Fibroblast of the aortic adventitia (primary cell): ENCODE results near the gene COL19A1. TPM values are rescaled to one million over a fixed set of nuclear protein-coding genes. Genes with fewer than 3 reads are reported as not detected.

Experiments used
- DNase-seq: peaks from one replicate; pipeline ENCODE4 v3.0.0-alpha.2; 2010; ENCODE audit warnings: low read depth
- H3K4me3 ChIP-seq: 2 replicates; pipeline ENCODE4 v1.5.1; 2011; ENCODE audit warnings: low read depth, mild to moderate bottlenecking, control low read depth, low read length, moderate library complexity
- CTCF ChIP-seq: IDR thresholded peaks from 2 replicates; pipeline ENCODE4 v1.5.1; 2011; ENCODE audit warnings: mild to moderate bottlenecking, low read length, control low read depth, inconsistent platforms; ENCODE audit not compliant: insufficient read depth
- total RNA-seq: library from RNA; depleted of rRNA; stranded (reverse); fragments of >200 nt; gene quantifications from 2 replicates; pipeline ENCODE4 v1.2.3, GENCODE V29; 2012; ENCODE audit warnings: low replicate concordance

The COL19A1 gene
- total RNA-seq, 1 donor = 0.09 TPM

- no peak for TF ChIP-seq CTCF
- DNase-seq = peak; percentile 88
- no peak overlapping the region for H3K4me3 ChIP-seq
These were observed 40.5 kb upstream of the COL19A1 start for GRCh38 chr6:69825904-69826303.

DNA sequence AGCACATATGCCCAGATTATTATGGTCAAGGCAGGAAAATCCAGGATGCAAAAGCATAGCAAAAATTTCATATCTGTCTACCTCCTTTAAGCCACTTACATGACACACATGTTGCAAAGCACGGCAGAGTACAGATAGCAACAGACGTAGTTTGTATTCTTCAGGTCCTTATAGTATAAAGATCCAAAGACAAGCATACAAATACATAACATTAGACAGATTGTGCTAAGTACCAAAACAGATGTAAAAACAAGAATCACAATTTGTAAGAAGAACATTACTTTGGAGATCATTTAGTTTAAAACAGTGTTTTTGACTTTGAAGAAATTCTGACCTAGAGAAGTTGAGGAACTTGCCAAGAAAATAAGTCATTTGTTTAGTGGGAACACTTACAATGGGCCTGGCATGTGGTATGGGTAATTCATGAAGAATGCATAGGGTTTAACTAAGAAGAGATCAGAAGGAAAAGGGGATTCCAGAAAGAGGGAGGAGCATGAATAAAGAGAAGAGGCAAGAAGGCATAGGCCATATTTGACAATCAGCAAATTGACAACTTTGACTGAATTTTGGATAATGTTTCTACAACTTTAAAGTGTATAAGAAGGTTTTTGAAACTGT is 39.0 kb upstream of the COL19A1 start:
- TF ChIP-seq CTCF = no peak
- peak; percentile 81 for DNase-seq

DNA sequence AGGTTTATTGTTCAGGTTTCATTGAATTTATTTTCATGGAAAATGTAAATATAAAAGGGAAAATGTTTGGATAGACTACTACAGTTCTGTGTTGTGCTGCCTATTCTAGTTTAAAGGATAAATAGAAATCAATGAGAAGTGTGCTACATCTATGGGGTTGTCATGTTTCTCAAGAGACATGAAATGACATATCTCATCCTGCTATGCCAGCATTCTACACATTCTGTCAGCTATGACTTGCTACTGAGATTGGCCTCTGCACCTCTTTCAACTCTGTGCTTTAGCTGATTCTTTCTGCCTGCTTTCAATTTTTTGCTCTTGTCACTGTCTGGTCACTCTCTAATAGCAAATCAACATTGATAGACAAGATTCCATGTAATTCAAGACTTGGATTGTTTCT is 33.8 kb upstream of the COL19A1 start:
- DNase-seq = no peak
- no peak overlapping the region for H3K4me3 ChIP-seq
- TF ChIP-seq CTCF = no peak

More for the DNA sequence above, 39.0 kb upstream of the COL19A1 start:
- no peak overlapping the region for H3K4me3 ChIP-seq

DNA sequence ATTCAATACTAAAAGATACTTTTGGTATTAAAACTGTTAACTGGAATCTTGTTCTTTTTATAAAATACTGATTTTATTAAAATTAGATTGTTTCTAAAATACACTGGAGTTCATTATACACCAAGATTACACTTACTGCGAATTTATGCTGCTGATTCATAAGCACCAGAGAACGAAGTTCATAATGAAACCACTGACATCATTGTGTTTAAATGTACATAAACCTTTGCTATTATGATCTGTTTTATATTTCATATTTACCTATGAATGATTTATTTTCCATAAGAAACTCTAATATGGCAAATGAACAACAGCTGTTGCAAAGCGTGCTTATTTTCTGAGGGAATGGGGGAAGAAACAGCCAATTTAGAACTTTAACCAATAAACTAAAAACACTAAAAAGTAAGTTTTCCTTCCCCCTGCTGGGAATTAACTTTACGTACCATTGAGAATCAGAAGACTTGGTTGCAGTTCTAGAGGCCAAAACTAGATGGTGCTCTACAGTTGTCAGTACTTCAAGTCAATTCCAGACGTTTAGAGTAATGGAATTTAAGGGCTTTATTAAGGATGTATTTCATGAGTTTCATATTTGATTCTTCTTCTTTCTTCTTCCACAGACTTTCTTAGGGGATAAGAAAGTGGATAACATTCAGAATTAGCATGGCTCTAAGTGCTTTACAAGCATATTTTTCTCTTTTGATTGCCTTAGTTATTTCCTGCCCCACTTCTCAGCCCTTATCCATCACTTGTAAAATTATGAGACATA is 30.8 kb upstream of the COL19A1 start:
- H3K4me3 ChIP-seq = peak overlapping the region; percentile 6
- peak; percentile 88 for TF ChIP-seq CTCF
- DNase-seq = peak; percentile 83

DNA sequence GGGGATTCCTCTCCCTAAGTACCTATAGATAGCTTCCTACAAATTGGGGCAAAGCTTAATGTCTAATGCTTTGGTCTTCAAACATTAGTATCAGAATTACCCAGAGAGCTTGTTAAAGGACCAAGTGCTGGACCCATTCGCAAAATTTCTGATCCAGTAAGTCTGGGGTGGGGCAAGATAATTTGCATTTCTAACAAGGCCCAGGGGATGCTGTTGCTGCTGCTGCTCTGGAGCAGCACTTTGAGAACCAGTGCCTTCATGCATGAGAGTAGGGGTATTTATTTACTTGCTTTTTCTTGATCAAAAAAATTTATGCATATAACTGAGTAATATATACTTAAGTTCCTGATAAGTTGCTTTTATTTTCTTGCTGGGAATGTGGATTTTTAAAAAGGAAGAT is 24.5 kb upstream of the COL19A1 start:
- DNase-seq = no peak
- no peak for TF ChIP-seq CTCF
- H3K4me3 ChIP-seq = no peak overlapping the region

GRCh38 chr6:69843189-69843588 is 23.2 kb upstream of the COL19A1 start:
- no peak for TF ChIP-seq CTCF
- DNase-seq = no peak
- H3K4me3 ChIP-seq = no peak overlapping the region

DNA sequence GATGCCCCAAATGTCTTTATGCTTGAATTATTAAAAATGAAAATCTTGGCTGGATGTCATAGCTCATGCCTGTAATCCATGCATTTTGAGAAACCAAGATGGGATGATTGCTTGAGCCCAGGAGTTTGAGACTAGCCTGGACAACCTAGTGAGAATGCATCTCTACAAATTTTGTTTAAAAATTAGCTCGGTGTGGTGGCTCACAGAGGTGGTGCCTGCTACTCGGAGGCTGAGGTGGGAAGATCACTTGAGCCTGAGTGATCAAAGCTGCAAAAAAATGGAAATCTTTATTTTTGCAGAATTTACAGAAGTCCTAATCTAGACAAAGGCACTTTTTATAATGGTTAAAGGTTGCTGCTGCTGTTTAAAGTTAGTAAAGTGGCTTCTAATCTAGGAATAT is 20.0 kb upstream of the COL19A1 start:
- TF ChIP-seq CTCF = no peak
- no peak for DNase-seq
- no peak overlapping the region for H3K4me3 ChIP-seq
